Neural cell (in vitro differentiated cells): Measurements from ENCODE around the gene TMEM121B.

ENCODE experiments used
- EP300 ChIP-seq: fragments of 450-650 bp; conservative IDR thresholded peaks from 2 replicates; pipeline ENCODE4 v1.6.1; 2014; ENCODE audit warnings: antibody characterized with exemption, mild to moderate bottlenecking, moderate library complexity; ENCODE audit not compliant: poor library complexity, severe bottlenecking
- EZH2 ChIP-seq: fragments of 200-600, 300-800 bp; shearing (Covaris generic), sonication (generic); IDR thresholded peaks from 2 replicates; pipeline ENCODE4 v1.6.1; 2014; ENCODE audit warnings: antibody characterized with exemption, low read length, borderline replicate concordance, mild to moderate bottlenecking; ENCODE audit not compliant: insufficient read depth, poor library complexity, severe bottlenecking
- MXI1 ChIP-seq: fragments of 450-650 bp; conservative IDR thresholded peaks from 2 replicates; pipeline ENCODE4 v1.6.1; 2014; ENCODE audit warnings: antibody characterized with exemption, mild to moderate bottlenecking; ENCODE audit not compliant: poor library complexity, severe bottlenecking
- POLR2AphosphoS5 ChIP-seq: IDR thresholded peaks from 2 replicates; pipeline ENCODE4 v1.6.1; 2012
- RAD21 ChIP-seq: fragments of 450-650 bp; conservative IDR thresholded peaks from 2 replicates; pipeline ENCODE4 v1.6.1; 2014; ENCODE audit warnings: antibody characterized with exemption, mild to moderate bottlenecking, moderate library complexity
- REST ChIP-seq: IDR thresholded peaks from 2 replicates; pipeline ENCODE4 v1.6.1; 2012; ENCODE audit warnings: borderline replicate concordance
- SMC3 ChIP-seq: fragments of 450-650 bp; conservative IDR thresholded peaks from 2 replicates; pipeline ENCODE4 v1.6.1; 2014; ENCODE audit warnings: antibody characterized with exemption, mild to moderate bottlenecking, moderate library complexity; ENCODE audit not compliant: poor library complexity
- TAF1 ChIP-seq: IDR thresholded peaks from 2 replicates; pipeline ENCODE4 v1.6.1; 2012; ENCODE audit warnings: low read depth
- TF ChIP-seq, protein P1 (sequence below): fragments of 450-650 bp; IDR thresholded peaks from 2 replicates; pipeline ENCODE4 v1.5.1; 2014; ENCODE audit warnings: antibody characterized with exemption, mild to moderate bottlenecking, moderate library complexity; ENCODE audit not compliant: poor library complexity, severe bottlenecking

GRCh38 chr22:17137170-17137569, 16.0 kb upstream of the TMEM121B start:
- TF ChIP-seq EP300 (no peak), EZH2 (no peak), POLR2AphosphoS5 (no peak), REST (no peak), SMC3 (no peak), TAF1 (no peak), RAD21 (no peak), MXI1 (no peak)
- TF ChIP-seq, protein P1, sequence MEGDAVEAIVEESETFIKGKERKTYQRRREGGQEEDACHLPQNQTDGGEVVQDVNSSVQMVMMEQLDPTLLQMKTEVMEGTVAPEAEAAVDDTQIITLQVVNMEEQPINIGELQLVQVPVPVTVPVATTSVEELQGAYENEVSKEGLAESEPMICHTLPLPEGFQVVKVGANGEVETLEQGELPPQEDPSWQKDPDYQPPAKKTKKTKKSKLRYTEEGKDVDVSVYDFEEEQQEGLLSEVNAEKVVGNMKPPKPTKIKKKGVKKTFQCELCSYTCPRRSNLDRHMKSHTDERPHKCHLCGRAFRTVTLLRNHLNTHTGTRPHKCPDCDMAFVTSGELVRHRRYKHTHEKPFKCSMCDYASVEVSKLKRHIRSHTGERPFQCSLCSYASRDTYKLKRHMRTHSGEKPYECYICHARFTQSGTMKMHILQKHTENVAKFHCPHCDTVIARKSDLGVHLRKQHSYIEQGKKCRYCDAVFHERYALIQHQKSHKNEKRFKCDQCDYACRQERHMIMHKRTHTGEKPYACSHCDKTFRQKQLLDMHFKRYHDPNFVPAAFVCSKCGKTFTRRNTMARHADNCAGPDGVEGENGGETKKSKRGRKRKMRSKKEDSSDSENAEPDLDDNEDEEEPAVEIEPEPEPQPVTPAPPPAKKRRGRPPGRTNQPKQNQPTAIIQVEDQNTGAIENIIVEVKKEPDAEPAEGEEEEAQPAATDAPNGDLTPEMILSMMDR: no peak
